SK-N-SH treated with all-trans-retinoic acid at 6 μM for 48 hours (cell line): ENCODE measurements around the gene YTHDC2.

Experiments
- ARNTL ChIP-seq: fragments of 450-650 bp; formaldehyde crosslinking; IDR thresholded peaks from 2 replicates; pipeline ENCODE4 v1.5.0; 2020; ENCODE audit warnings: low read depth, mild to moderate bottlenecking, moderate library complexity, borderline replicate concordance
- CSDC2 ChIP-seq: fragments of 250-450 bp; sonication (Bioruptor Pico); IDR thresholded peaks from 2 replicates; pipeline ENCODE4 v1.5.0; 2020; ENCODE audit warnings: mild to moderate bottlenecking, moderate library complexity
- PPARA ChIP-seq: fragments of 250-450 bp; sonication (Bioruptor Pico); IDR thresholded peaks from 2 replicates; pipeline ENCODE4 v1.5.0; 2020; ENCODE audit warnings: mild to moderate bottlenecking, borderline replicate concordance
- RARB ChIP-seq: fragments of 250-450 bp; sonication (Bioruptor Pico); IDR thresholded peaks from 2 replicates; pipeline ENCODE4 v1.8.0; 2021; ENCODE audit warnings: mild to moderate bottlenecking, moderate library complexity
- TCF4 ChIP-seq: fragments of 250-450 bp; sonication (Bioruptor Pico); IDR thresholded peaks from 2 replicates; pipeline ENCODE4 v1.8.0; 2021; ENCODE audit warnings: mild to moderate bottlenecking, moderate library complexity, borderline replicate concordance
- ZFP3 ChIP-seq: fragments of 250-450 bp; sonication (Bioruptor Pico); IDR thresholded peaks from 2 replicates; pipeline ENCODE4 v1.5.0; 2020; ENCODE audit warnings: mild to moderate bottlenecking, moderate library complexity
- ZNF70 ChIP-seq: fragments of 450-650 bp; formaldehyde crosslinking; IDR thresholded peaks from 2 replicates; pipeline ENCODE4 v1.5.0; 2020; ENCODE audit warnings: mild to moderate bottlenecking, moderate library complexity
- TF ChIP-seq, protein P1 (sequence below): fragments of 250-450 bp; sonication (Bioruptor Pico); IDR thresholded peaks from 2 replicates; pipeline ENCODE4 v1.8.0; 2020; ENCODE audit warnings: mild to moderate bottlenecking, moderate library complexity, borderline replicate concordance
- TF ChIP-seq, protein P2 (sequence below): fragments of 250-450 bp; sonication (Bioruptor Pico); IDR thresholded peaks from 2 replicates; pipeline ENCODE4 v1.5.1; 2020; ENCODE audit warnings: low read depth, mild to moderate bottlenecking, moderate library complexity

DNA sequence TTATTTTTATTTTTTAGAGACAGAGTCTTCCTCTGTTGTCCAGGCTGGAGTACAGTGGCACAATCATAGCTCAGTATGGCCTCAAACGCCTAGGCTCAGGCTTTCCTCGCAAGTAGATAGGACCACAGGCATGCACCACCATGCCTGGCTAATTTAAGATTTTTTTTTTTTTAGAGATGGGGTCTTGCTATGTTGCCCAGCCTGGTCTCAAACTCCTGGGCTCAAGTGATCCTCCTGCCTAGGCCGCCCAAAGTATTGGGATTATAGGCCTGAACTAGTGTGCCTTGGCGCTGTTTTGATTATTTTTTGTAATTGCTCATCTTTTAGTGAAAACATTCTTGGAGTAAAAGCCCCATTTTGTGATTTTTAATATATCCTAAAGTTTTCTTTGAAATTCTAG lies 5.4 kb downstream of the YTHDC2 start:
- no peak for TF ChIP-seq RARB (CRISPR knock-in tag)
- TF ChIP-seq PPARA (CRISPR knock-in tag): no peak
- TF ChIP-seq, protein P1, sequence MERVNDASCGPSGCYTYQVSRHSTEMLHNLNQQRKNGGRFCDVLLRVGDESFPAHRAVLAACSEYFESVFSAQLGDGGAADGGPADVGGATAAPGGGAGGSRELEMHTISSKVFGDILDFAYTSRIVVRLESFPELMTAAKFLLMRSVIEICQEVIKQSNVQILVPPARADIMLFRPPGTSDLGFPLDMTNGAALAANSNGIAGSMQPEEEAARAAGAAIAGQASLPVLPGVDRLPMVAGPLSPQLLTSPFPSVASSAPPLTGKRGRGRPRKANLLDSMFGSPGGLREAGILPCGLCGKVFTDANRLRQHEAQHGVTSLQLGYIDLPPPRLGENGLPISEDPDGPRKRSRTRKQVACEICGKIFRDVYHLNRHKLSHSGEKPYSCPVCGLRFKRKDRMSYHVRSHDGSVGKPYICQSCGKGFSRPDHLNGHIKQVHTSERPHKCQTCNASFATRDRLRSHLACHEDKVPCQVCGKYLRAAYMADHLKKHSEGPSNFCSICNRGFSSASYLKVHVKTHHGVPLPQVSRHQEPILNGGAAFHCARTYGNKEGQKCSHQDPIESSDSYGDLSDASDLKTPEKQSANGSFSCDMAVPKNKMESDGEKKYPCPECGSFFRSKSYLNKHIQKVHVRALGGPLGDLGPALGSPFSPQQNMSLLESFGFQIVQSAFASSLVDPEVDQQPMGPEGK: no peak
- no peak for TF ChIP-seq ARNTL (CRISPR knock-in tag)
- TF ChIP-seq ZFP3 (CRISPR knock-in tag): no peak
- TF ChIP-seq, protein P2, sequence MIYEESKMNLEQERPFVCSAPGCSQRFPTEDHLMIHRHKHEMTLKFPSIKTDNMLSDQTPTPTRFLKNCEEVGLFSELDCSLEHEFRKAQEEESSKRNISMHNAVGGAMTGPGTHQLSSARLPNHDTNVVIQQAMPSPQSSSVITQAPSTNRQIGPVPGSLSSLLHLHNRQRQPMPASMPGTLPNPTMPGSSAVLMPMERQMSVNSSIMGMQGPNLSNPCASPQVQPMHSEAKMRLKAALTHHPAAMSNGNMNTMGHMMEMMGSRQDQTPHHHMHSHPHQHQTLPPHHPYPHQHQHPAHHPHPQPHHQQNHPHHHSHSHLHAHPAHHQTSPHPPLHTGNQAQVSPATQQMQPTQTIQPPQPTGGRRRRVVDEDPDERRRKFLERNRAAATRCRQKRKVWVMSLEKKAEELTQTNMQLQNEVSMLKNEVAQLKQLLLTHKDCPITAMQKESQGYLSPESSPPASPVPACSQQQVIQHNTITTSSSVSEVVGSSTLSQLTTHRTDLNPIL (CRISPR knock-in tag): no peak
- TF ChIP-seq TCF4 (CRISPR knock-in tag): no peak
- TF ChIP-seq ZNF70 (CRISPR knock-in tag): no peak
- TF ChIP-seq CSDC2 (CRISPR knock-in tag): no peak
